GM13976 (cell line): ENCODE results near the gene RASA3.
A peak's percentile ranks its signal among the peaks of the same experiment; 100 is the strongest.

Experiments used
- DNase-seq: peaks from one replicate; pipeline ENCODE4 v3.0.0; 2012; ENCODE audit warnings: low spot score
- CTCF ChIP-seq: IDR thresholded peaks from 2 replicates; pipeline ENCODE4 v1.5.1; 2012; ENCODE audit warnings: borderline replicate concordance, mild to moderate bottlenecking; ENCODE audit not compliant: insufficient read depth; ENCODE audit errors: extremely low read depth, missing control alignments, control extremely low read depth
- in situ Hi-C: fragments of 300-500 bp; cut with MboI; formaldehyde crosslinking; loops from one replicate; pipeline ENCODE4 v1.12.0; 2022; ENCODE audit warnings: low sequenced_read_pairs, mixed read lengths, inconsistent platforms; ENCODE audit not compliant: unreplicated experiment

RASA3 gene

GRCh38 chr13:114025714-114026431, 106.5 kb downstream of the RASA3 start:
- in situ Hi-C loops: no loop called here
- DNase-seq: no peak
- TF ChIP-seq CTCF: no peak

GRCh38 chr13:114025405-114025713, 107.1 kb downstream of the RASA3 start:
- no peak for TF ChIP-seq CTCF
- DNase-seq: no peak
- in situ Hi-C loops: no loop called here

- no peak for TF ChIP-seq CTCF
- peak; percentile 82 for DNase-seq
- in situ Hi-C loops: no loop called here
Observed at GRCh38 chr13:114024603-114025404, 107.6 kb downstream of the RASA3 start.

- no peak for TF ChIP-seq CTCF
- DNase-seq: no peak
- in situ Hi-C loops: no loop called here
Observed at GRCh38 chr13:114023716-114024602, 108.5 kb downstream of the RASA3 start.

GRCh38 chr13:114022876-114023275, 109.5 kb downstream of the RASA3 start:
- in situ Hi-C loops: no loop called here
- DNase-seq: no peak
- no peak for TF ChIP-seq CTCF

- TF ChIP-seq CTCF: no peak
- in situ Hi-C loops: no loop called here
- DNase-seq: no peak
Observed at GRCh38 chr13:114022309-114022669, 110.1 kb downstream of the RASA3 start.
